HG03095 (cell line): ENCODE measurements around the gene AREL1.
"Not testable (repeated sequence)": the region's sequence is repeated elsewhere in the genome, so short reads cannot be mapped to it uniquely, and the experiment has no call there.

Experiments used
- ATAC-seq: cut with Tn5 transposase; IDR thresholded peaks from one replicate; pipeline ENCODE4 v1.9.1; 2021; ENCODE audit warnings: moderate library complexity; ENCODE audit not compliant: unreplicated experiment

AREL1 gene

GRCh38 chr14:74712499-74713394 is at the start of gene AREL1, which contains the start of gene FCF1:
Gene AREL1, minus strand, starts transcription at chr14:74713080. Its CDS starts 27,465 bp downstream, at chr14:74685615.
Gene FCF1, plus strand, starts transcription at chr14:74713144. Its CDS starts 54 bp downstream, at chr14:74713198.
- peak; percentile 91 for ATAC-seq

DNA sequence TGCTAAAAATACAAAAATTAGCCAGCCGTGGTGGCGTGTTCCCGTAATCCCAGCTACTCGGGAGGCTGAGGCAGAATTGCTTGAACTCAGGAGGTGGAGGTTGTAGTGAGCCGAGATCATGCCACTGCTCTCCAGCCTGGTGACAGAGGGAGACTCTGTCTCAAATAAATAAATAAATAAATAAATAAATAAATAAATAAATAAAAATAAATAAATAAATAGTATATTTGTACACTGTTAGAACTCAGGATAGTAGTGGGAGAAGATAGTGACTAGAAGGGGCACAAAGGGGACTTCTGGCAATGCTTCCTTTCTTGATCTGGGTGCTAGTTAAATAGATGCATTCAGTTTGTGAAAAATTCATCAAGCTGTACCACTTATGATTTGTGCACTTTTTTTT is 45.6 kb upstream of the AREL1 start:
- not testable (repeated sequence) for ATAC-seq

GRCh38 chr14:74756326-74756725 is 43.4 kb upstream of the AREL1 start:
- ATAC-seq = no peak

GRCh38 chr14:74754899-74755298 is 42.0 kb upstream of the AREL1 start:
- no peak for ATAC-seq

DNA sequence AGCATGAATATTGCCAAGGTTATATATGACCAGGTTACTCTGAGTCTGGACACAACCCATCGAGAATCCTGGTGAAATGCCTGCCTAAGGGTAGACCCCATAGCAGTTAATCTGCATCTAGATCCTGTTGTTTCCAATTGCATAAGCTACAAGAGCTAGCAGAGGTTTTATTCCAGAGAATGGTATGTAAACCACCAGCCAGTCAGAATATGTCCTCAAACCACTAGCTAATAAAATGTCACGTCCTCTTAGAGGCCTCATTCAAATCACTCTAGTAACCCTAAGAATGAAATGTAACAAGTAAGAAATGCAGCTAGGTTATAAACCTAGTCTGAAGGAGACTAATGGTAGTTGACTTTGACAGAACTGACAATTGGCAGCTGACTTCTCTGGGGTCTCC is 41.3 kb upstream of the AREL1 start:
- ATAC-seq = no peak

DNA sequence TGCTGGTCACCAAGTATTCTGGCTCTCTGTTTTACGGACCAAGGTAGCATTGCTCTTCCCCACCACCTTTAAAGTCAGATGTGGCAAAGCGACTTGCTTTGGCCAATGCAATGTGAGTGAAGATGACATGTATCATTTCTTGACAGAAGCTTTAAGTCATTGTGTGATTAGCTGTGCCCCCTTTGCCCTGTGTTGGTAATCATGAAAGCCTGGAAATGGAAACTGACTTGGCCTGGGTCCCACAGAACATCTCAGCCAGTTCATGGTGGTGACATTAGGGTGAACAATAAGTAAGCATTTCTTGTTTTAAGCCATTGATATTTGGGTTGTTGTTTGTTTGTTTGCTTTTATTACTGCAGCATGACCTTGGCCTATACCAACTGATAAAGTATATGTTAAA is 34.4 kb upstream of the AREL1 start:
- ATAC-seq = no peak

DNA sequence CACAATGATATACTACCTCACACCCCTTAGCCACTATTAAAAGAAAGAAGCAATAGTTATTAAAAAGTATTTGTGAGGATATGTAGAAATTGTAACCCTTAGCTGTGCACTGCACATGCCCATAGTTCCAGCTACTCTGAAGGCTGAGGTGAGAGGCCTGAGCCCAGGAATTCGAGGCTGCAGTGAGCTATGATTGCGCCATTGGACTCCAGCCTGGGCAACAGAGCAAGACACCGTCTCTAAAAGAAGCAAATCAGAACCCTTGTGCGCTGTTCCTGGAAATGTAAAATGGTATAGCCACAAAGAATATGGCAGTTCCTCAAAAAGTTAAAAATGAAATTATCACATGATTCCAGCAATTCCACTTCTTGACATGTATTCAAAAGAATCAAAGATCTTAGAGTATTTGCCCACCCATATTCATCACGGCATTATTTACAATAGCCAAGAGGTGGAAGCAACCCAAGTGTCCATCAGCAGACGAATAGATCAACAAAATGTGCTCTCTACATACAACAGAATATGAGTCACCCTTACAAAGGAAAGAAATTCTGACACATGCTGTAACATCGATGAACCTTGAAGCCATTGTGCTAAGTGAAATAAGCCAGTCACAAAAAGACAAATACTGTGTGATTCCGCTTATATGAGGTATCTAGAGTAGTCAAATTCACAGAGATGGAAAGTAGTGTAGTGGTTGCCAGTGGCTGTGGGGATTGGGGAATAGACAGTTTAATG is 26.6 kb upstream of the AREL1 start:
- ATAC-seq = no peak

- no peak for ATAC-seq
Observed at GRCh38 chr14:74737753-74738325, 25.0 kb upstream of the AREL1 start.

- ATAC-seq = no peak
Observed at GRCh38 chr14:74735125-74735524, 22.2 kb upstream of the AREL1 start.

GRCh38 chr14:74733221-74733620 is 20.3 kb upstream of the AREL1 start:
- no peak for ATAC-seq

- ATAC-seq = no peak
Observed at GRCh38 chr14:74732387-74732786, 19.5 kb upstream of the AREL1 start.

DNA sequence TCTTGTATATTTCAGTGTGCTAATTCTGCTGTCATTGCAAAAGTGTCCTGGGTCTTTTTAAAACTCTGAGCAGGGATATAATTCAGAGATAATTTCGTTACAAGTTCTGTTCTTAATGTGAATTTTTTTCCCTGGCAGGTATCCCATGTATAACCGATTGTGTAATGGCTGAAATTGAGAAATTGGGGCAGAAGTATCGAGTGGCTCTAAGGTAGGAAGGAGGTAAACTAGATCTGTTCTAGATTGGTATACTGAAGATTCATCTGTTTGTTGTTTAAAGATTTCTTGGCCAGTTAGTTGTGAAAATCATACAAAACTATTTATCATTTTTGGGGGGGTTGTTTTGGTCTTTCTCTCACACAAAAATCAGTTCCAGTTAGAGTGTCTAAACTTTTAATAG is 10.3 kb upstream of the AREL1 start:
- no peak for ATAC-seq

DNA sequence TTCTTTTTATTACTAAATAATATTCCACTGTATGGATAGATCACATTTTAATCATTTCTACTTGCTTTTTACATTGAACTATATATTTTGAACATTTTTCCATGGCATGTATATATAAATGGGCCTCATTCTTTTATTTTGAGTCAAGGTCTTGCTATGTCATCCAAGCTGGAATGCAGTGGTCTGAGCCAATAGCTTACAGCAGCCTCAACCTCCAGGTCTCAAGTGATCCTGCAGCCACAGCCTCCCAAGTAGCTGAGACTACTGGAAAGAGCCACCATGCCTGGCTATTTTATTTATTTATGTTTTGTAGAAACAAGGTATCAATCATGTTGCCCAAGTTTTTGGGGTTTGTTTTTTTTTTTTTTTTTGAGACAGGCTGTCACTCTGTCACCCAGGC is 7.6 kb upstream of the AREL1 start:
- no peak for ATAC-seq

DNA sequence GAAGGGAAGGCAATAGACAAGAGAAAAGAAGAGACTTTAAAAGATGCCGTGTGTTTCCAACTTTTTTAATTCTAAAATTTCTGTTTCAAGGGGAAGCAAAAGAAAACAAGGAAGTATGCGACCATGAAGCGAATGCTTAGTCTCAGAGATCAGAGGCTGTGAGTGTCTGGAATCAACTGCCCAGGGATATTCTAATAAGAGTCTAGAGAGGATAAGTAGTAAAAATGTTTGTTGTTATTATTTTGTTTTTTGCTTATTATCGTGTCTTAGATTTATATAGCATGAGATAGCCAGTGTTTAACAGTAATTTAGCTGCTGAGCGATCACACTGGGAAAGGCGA is 485 bp upstream of the AREL1 start:
- no peak for ATAC-seq

GRCh38 chr14:74711651-74712050 is 1.2 kb downstream of the AREL1 start:
- ATAC-seq = no peak

DNA sequence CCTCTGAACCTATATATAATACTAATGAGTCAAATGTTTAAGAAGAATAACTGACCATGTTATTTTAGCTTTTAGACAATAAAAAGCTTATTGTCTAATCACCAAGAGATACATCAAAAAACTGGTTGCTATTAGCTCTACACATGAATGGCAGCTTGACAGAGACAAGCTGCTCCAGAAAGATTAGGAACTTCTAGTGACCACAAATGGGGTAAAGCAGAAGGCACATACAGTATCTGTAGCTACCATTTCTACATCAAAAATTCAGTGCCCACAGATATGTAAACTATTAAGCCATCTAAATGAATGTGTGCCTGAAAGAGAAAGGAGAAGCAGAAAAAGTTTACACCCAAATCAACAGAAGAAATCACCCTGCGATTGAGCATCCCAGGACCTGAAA is 2.4 kb downstream of the AREL1 start:
- ATAC-seq = no peak

- no peak for ATAC-seq
Observed at GRCh38 chr14:74705613-74706500, 7.0 kb downstream of the AREL1 start.

DNA sequence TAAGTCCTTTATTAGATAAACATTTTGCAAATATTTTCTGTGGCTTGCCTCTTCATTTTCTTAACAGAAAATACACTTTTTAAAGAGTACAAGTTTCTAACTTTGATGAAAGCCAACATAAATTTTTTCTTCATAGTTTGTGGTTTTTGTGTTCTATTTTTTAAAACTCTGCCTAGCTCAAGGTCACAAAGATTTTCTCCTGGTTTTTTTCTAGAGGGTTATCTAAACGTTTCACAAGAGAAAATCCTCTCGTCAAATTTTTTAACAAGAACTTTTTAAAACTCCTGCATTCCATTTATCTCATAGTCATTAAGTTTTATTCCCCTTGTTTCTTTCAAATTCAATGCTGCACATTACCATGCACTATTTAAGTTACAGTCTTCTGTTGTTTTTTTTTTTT is 8.2 kb downstream of the AREL1 start:
- ATAC-seq = no peak

DNA sequence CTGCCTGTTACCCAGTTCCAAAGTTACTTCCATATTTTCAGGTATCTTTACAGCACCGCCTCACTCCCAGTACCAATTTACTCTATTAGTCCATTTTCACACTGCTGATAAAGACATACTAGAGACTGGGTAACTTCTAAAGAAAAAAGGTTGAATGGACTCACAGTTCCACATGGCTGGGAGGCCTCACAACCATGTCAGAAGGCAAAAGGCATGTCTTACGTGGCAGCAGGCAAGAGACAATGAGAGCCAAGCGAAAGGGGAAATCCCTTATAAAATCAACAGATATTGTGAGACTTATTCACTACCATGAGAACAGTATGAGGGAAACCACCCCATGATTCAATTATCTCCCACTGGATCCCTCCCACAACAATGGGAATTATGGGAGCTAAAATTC is 9.8 kb downstream of the AREL1 start:
- ATAC-seq = no peak

- ATAC-seq = no peak
Observed at GRCh38 chr14:74702293-74702692, 10.6 kb downstream of the AREL1 start.

DNA sequence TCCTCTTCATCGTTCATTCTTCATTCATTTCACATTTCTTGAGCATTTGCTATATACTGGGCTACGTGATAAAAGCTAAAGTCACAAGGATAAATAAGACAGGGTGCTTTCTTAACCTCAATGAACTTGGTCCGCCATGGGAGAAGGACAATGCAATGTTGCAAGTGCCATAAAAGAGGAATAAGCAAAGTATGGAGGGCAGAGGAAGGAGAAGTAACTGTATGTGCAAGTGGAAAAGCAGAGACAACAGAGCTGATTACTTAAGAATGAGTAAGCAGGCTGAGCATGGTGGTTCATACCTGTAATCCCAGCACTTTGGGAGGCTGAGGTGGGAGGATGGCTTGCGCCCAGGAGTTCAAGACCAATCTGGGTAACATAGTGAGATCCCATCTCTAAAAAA is 14.4 kb downstream of the AREL1 start:
- no peak for ATAC-seq
